ENCODE measurements around the gene PTAFR.

- TF ChIP-seq, protein P1, sequence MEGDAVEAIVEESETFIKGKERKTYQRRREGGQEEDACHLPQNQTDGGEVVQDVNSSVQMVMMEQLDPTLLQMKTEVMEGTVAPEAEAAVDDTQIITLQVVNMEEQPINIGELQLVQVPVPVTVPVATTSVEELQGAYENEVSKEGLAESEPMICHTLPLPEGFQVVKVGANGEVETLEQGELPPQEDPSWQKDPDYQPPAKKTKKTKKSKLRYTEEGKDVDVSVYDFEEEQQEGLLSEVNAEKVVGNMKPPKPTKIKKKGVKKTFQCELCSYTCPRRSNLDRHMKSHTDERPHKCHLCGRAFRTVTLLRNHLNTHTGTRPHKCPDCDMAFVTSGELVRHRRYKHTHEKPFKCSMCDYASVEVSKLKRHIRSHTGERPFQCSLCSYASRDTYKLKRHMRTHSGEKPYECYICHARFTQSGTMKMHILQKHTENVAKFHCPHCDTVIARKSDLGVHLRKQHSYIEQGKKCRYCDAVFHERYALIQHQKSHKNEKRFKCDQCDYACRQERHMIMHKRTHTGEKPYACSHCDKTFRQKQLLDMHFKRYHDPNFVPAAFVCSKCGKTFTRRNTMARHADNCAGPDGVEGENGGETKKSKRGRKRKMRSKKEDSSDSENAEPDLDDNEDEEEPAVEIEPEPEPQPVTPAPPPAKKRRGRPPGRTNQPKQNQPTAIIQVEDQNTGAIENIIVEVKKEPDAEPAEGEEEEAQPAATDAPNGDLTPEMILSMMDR (IDR thresholded peaks at IDR 0.05; ENCODE audit: low read depth, low read length), result no peak
- no peak for TF ChIP-seq POLR2A (IDR thresholded peaks at IDR 0.05; ENCODE audit: extremely low read depth, insufficient read length)
- TF ChIP-seq MYC (IDR thresholded peaks at IDR 0.05; ENCODE audit: low read depth, low read length), result no peak
These were observed 21.4 kb upstream of the PTAFR start for GRCh38 chr1:28197682-28198415.
